GM21529 (cell line): ENCODE measurements around the gene OR8H2.
"Not testable (repeated sequence)": the region's sequence is repeated elsewhere in the genome, so short reads cannot be mapped to it uniquely, and the experiment has no call there.

ENCODE experiments used
- ATAC-seq: cut with Tn5 transposase; IDR thresholded peaks from one replicate; pipeline ENCODE4 v1.9.1; 2021; ENCODE audit not compliant: unreplicated experiment

The OR8H2 gene

DNA sequence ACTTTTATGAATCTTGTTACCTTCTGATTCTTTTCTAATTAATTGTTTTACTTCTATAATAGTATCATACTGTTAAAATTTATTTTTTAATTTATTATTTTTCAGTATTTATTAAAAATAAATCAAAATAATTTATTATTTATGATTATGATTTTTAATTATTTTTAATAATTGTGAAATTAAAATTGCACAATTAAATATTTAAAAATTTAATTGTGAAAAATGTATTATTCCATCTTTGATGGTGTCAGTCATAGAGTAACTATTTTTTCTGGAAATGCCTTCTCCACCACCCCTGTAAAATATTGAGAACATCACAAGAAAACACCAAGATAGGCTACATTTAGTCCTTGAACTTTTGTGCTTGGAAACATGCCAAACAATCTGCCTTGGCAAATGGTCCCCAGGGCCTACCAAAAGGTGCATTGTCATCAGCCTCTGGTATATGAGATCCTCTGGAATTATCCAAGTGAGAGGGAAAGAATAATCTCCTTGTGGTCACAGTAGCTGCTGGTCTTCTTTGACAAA lies at the start of gene OR8H2:
TSS of gene OR8H2 (plus strand) at position 478 of the 528 bp plus-strand sequence. CDS start 1,356 bp downstream, outside the sequence.
- ATAC-seq, result no peak

DNA sequence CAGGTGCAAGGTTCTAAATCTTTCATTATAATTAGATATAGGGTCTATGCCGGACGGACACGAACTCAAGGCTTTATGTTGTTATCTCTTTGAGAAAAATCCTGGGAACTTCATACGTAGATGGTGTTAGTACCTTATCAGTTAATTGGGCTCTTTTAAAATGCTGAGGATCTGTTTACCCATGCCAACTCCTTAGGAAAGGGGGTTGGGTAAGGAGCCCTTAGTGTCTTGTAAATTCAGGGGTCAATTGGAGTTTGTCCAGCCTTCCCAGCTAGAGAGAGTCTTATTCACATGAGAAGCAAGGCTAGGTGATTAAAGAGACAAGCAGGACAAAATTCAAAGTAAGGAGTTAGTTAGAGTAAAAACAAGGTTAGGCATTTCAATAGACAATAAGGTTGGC lies 47.1 kb upstream of the OR8H2 start:
- ATAC-seq, result not testable (repeated sequence)

GRCh38 chr11:56057661-56058237 lies 45.7 kb upstream of the OR8H2 start:
- ATAC-seq, result not testable (repeated sequence)

GRCh38 chr11:56058260-56058780 lies 45.2 kb upstream of the OR8H2 start:
- not testable (repeated sequence) for ATAC-seq

GRCh38 chr11:56066980-56067379 lies 36.5 kb upstream of the OR8H2 start:
- no peak for ATAC-seq

DNA sequence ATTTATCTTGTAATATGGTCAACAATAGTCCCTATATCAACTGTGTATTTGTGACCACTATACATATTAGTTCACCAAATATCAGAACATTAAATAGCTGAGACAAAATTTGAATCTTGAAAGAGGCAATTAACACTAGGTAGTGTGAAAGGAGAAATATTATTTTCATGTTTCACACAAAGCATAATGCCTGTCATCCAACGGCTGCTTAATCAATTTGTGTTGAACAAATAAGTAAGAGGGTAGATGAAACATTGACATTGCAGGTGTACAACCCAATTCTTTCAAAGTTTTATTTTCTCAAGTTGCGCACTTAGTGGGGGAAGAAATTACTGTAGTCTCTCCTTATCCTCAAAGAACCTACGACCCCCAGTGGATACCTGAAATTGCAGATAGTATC lies 13.8 kb upstream of the OR8H2 start:
- ATAC-seq, result no peak

DNA sequence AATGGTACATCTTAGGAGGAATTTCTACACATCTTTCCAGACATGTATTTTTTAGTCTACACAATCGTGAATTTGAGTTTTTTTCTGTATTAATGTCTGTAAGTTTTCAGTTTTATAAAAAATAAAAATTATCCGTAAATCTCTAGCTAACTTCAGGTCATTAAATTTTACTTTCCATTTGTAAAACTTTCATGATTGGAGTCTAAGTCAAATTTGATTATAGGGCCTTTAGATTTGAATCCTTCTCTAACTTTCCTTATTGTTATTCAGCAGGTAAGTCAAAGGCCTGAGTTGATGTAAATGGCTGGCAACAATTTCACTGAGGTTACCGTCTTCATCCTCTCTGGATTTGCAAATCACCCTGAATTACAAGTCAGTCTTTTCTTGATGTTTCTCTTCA lies 10.5 kb upstream of the OR8H2 start, which contains the start of gene OR8I2:
TSS of gene OR8I2 (plus strand) at position 301 of the 400 bp plus-strand sequence. CDS start at position 301, 0 bp downstream.
- no peak for ATAC-seq

- ATAC-seq, result no peak
Measured at GRCh38 chr11:56122073-56122472, 18.6 kb downstream of the OR8H2 start, which contains the start of gene OR8H3. Gene OR8H3 (plus strand): TSS chr11:56122373. CDS start chr11:56122373, 0 bp downstream.

DNA sequence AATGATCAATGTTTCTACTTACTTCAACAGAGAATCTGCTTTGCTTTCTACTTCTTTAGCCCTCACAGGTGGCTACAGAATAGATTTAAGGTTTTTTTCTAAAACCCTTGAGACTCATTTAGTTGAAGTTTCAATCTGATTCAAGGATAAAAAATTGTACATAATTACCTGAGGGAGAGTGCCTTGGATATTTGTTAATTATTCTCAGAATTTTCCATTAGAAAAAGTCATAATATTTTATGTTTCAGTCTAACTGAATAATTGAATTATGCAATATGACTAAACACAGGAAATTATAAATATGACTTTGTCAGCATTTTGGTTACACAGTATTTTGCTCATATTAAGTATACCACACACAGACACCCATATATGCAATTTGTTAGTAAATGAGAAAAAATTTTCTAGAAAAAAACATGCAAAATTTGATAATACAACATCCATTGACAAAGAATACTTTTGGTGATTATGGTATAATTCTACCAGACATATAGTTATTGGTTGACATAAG lies 36.7 kb downstream of the OR8H2 start, which contains the start of gene OR8J3:
TSS of gene OR8J3 (minus strand) at position 51 of the 511 bp plus-strand sequence. CDS start 2,483 bp downstream, outside the sequence.
- ATAC-seq, result no peak

DNA sequence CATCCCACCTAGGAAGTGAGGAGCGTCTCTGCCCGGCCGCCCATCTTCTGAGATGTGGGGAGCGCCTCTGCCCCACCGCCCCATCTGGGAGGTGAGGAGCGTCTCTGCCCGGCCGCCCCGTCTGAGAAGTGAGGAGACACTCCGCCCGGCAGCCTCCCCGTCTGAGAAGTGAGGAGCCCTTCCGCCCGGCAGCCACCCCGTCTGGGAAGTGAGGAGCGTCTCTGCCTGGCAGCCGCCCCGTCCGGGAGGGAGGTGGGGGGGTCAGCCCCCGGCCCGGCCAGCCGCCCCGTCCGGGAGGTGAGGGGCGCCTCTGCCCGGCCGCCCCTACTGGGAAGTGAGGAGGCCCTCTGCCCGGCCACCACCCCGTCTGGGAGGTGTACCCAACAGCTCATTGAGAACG lies 40.2 kb downstream of the OR8H2 start:
- ATAC-seq, result not testable (repeated sequence)

DNA sequence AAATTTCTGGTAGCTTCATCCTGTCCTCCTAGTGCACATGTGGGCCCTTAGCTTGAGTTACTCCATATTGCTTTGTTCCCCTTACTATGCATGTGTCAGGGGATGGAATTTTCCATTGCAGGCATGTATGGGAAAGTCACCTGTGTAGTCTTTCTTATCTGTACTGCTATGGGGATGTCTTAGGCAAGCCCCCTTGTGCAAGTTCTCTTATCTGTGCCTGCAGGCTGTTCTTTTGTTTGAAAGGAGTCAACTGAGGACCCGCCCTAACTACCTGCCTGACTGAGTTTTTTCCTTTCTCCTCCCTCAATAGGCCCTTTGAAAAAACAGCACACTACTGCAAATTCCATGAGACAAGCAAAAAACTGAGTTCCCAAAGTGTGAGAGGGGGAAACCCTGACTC lies 47.9 kb downstream of the OR8H2 start:
- no peak for ATAC-seq

- no peak for ATAC-seq
Measured at GRCh38 chr11:56152333-56152732, 48.8 kb downstream of the OR8H2 start.
